ENCODE measurements around the gene FCRLA.

Gene FCRLA

GRCh38 chr1:161733526-161733925, 26.5 kb downstream of the FCRLA start:
- no peak for DNase-seq

- no peak for DNase-seq
Observed at GRCh38 chr1:161735837-161736236, 28.8 kb downstream of the FCRLA start.

GRCh38 chr1:161736335-161736969, 29.4 kb downstream of the FCRLA start:
- no peak for DNase-seq

DNA sequence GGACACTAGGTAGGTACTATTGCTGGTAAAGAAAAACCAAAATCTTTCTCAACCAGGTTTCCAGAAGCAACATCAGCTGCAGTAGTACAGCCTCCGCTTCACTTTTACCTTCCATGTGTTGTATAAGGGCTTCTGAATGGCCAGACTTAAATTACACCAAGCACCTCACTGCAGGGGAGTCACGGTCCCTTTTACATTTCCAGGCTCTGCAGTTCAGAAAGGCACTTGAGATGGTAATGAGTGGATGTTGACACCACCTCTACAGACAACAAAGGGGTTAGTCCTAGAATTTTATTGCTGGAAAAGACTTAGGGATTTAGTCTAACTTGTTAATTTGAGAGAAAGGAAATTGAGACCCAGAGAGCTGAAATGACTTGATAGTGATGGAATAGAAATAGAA, 30.6 kb downstream of the FCRLA start:
- DNase-seq = no peak

GRCh38 chr1:161738627-161739287, 31.7 kb downstream of the FCRLA start:
- DNase-seq = peak; percentile 16 to 42

- DNase-seq = no peak
Observed at GRCh38 chr1:161739865-161740566, 33.0 kb downstream of the FCRLA start.

- DNase-seq = no peak
Observed at GRCh38 chr1:161740921-161741320, 33.9 kb downstream of the FCRLA start.

- DNase-seq = no peak
Observed at GRCh38 chr1:161743231-161743630, 36.2 kb downstream of the FCRLA start.

DNA sequence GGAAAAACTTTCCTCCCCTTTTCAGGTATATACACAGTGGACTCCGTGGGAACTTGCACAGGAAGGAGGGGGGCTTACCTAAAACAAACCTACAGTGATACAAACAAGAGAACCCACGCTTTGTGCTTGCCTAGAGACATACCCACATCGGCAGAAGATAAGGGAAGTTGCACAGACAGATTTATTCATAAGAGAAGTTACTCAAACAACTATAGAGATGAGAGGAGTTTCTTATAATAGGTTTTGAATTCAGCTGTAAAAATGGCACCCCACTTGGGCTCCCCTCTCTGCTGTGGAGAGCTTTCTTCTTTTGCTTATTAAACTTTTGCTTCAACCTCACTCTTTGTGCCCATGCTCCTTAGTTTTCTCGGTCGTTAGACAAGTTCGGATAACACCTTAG, 40.8 kb downstream of the FCRLA start:
- no peak for DNase-seq

- peak; percentile 82 to 84 for DNase-seq
Observed at GRCh38 chr1:161749509-161750407, 42.7 kb downstream of the FCRLA start, which contains the start of gene DUSP12. Gene DUSP12, plus strand, starts transcription at chr1:161749786. Its CDS starts 16 bp downstream, at chr1:161749802.

DNA sequence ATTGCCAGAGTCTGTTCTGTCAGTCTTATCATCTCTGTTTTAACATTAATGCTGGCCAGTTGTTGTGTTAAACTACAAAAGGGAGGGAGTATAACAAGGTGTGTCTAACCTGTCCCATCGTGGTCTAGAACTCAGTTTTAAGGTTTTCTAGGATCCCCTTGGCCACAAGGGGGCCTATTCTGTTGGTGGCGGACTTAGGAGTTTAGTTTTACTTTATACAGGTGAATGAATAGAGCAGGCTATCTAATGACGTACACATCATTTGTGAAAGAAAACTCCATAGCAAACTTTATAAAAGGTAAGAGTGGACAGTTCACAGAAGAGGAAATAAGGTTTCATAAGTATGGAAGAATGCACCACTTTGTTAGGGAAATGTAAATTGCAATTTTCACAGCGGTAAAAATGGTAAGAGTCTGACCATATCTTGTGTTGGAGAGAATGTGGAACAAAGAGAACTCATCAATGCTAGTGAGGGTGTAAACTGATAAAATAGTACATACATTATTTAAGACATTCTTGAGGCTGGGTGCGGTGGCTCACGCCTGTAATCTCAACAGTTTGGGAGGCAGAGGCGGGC, 56.6 kb downstream of the FCRLA start:
- DNase-seq = peak; percentile 46 to 59

Data from activated CD4-positive, alpha-beta T cell treated with anti-CD3 and anti-CD28 coated beads for 4 hours (primary cell).